SU-DHL-6 (cell line): ENCODE data around the gene RIC8A.

Source experiments
- EZH2phosphoT487 ChIP-seq: fragments of 200-600 bp; sonication (generic), shearing (Covaris generic); conservative IDR thresholded peaks from 2 replicates; pipeline ENCODE4 v1.6.1; 2018; ENCODE audit warnings: mild to moderate bottlenecking, antibody characterized with exemption, low read length, moderate library complexity, mixed read lengths
- TF ChIP-seq, protein P1 (sequence below): fragments of 200-600 bp; sonication (generic); IDR thresholded peaks from one replicate; pipeline ENCODE4 v1.5.1; 2017; ENCODE audit warnings: antibody characterized with exemption, mild to moderate bottlenecking, low read length, moderate library complexity; ENCODE audit not compliant: insufficient read depth, poor library complexity, severe bottlenecking

- TF ChIP-seq, protein P1, sequence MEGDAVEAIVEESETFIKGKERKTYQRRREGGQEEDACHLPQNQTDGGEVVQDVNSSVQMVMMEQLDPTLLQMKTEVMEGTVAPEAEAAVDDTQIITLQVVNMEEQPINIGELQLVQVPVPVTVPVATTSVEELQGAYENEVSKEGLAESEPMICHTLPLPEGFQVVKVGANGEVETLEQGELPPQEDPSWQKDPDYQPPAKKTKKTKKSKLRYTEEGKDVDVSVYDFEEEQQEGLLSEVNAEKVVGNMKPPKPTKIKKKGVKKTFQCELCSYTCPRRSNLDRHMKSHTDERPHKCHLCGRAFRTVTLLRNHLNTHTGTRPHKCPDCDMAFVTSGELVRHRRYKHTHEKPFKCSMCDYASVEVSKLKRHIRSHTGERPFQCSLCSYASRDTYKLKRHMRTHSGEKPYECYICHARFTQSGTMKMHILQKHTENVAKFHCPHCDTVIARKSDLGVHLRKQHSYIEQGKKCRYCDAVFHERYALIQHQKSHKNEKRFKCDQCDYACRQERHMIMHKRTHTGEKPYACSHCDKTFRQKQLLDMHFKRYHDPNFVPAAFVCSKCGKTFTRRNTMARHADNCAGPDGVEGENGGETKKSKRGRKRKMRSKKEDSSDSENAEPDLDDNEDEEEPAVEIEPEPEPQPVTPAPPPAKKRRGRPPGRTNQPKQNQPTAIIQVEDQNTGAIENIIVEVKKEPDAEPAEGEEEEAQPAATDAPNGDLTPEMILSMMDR, result no peak
- no peak for TF ChIP-seq EZH2phosphoT487
Measured at GRCh38 chr11:203945-204586, 3.4 kb upstream of the RIC8A start.
